Measurements from ENCODE around the gene BRPF3. TPM values are rescaled to one million over a fixed set of nuclear protein-coding genes. Genes with fewer than 3 reads are reported as not detected.
"Not testable (repeated sequence)": the region's sequence is repeated elsewhere in the genome, so short reads cannot be mapped to it uniquely, and the experiment has no call there.

The BRPF3 gene
- polyA plus RNA-seq, 1 donor from 2014 or later, result 10.1 TPM

DNA sequence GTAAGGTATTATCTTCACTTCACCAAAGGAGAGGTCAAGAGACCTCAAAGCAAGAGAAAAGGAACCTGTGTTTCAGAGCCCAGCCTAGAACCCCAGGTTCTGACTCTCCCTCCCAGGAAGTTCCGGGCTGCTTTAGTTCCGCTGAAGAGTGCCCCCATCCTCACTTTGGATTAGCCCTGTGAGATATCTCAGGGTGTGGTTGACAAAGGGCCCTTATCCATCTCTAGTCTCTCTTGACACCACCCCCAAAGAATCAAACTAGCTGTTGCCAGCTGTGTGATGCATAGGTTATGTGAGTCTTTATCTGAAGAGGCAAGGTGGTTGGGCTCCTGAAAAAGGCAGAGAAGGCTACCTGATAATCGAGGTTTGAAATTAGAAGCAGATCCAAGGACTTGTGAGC lies 20.6 kb downstream of the BRPF3 start:
- no peak overlapping the region for H3K4me3 ChIP-seq (ENCODE audit: low read length)
- H3F3A ChIP-seq (ENCODE audit: insufficient read depth, low read length, poor library complexity, severe bottlenecking), result no peaks in the 10 kb centered on the region
- no peaks in the 10 kb centered on the region for H3K79me2 ChIP-seq (replicated peaks; ENCODE audit: insufficient read depth, low read length)
- no peaks in the 10 kb centered on the region for H3K36me3 ChIP-seq (ENCODE audit: insufficient read depth, low read length)
- H3K9me3 ChIP-seq (ENCODE audit: low read length), result no peaks in the 10 kb centered on the region
- no peak overlapping the region for H3K9ac ChIP-seq (ENCODE audit: low read length)
- H3K9me2 ChIP-seq (ENCODE audit: insufficient read depth, low read length), result no peaks in the 10 kb centered on the region
- no peaks in the 10 kb centered on the region for H4K20me1 ChIP-seq (ENCODE audit: insufficient read depth)
- no peak overlapping the region for H3K4me2 ChIP-seq (ENCODE audit: low read length)
- no peak overlapping the region for H3K27ac ChIP-seq (ENCODE audit: low read length)
- no peaks in the 10 kb centered on the region for H3K27me3 ChIP-seq (ENCODE audit: insufficient read depth, low read depth, low read length)
- TF ChIP-seq MXI1 (conservative IDR thresholded peaks at IDR 0.05; ENCODE audit: poor library complexity, severe bottlenecking) (no peak), POLR2AphosphoS5 (IDR thresholded peaks at IDR 0.05) (no peak), TAF1 (IDR thresholded peaks at IDR 0.05; ENCODE audit: low read depth) (no peak), SMC3 (conservative IDR thresholded peaks at IDR 0.05; ENCODE audit: poor library complexity) (no peak), RAD21 (conservative IDR thresholded peaks at IDR 0.05) (no peak)
- TF ChIP-seq, protein P1, sequence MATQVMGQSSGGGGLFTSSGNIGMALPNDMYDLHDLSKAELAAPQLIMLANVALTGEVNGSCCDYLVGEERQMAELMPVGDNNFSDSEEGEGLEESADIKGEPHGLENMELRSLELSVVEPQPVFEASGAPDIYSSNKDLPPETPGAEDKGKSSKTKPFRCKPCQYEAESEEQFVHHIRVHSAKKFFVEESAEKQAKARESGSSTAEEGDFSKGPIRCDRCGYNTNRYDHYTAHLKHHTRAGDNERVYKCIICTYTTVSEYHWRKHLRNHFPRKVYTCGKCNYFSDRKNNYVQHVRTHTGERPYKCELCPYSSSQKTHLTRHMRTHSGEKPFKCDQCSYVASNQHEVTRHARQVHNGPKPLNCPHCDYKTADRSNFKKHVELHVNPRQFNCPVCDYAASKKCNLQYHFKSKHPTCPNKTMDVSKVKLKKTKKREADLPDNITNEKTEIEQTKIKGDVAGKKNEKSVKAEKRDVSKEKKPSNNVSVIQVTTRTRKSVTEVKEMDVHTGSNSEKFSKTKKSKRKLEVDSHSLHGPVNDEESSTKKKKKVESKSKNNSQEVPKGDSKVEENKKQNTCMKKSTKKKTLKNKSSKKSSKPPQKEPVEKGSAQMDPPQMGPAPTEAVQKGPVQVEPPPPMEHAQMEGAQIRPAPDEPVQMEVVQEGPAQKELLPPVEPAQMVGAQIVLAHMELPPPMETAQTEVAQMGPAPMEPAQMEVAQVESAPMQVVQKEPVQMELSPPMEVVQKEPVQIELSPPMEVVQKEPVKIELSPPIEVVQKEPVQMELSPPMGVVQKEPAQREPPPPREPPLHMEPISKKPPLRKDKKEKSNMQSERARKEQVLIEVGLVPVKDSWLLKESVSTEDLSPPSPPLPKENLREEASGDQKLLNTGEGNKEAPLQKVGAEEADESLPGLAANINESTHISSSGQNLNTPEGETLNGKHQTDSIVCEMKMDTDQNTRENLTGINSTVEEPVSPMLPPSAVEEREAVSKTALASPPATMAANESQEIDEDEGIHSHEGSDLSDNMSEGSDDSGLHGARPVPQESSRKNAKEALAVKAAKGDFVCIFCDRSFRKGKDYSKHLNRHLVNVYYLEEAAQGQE (IDR thresholded peaks at IDR 0.05; ENCODE audit: borderline replicate concordance), result no peak
- no peak overlapping the region for H2AFZ ChIP-seq (ENCODE audit: low read depth, low read length)

DNA sequence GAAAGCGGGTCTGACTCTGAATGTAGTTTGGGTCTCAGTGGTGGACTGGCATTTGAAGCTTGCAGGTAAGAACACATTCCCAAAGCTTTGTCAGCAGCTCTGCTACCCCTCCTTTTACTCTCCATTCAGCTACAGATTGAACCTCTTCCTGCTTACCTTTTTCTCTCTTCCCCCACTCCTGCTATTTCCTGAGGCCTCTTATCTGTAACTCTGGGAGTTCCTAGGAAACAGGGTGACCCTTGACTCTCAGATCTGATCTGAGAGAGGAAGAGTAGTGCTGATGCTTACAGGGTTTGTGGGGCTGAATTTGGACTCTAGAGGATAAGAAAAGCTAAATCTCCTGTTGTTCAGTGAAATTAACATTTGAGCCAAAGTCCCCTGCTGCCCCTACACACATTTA lies 21.4 kb downstream of the BRPF3 start:
- H3K9me3 ChIP-seq (ENCODE audit: low read length), result no peaks in the 10 kb centered on the region
- H4K20me1 ChIP-seq (ENCODE audit: insufficient read depth), result no peaks in the 10 kb centered on the region
- H3F3A ChIP-seq (ENCODE audit: insufficient read depth, low read length, poor library complexity, severe bottlenecking), result no peaks in the 10 kb centered on the region
- H3K27ac ChIP-seq (ENCODE audit: low read length), result no peak overlapping the region
- TF ChIP-seq TAF1 (IDR thresholded peaks at IDR 0.05; ENCODE audit: low read depth) (no peak), POLR2AphosphoS5 (IDR thresholded peaks at IDR 0.05) (no peak), MXI1 (conservative IDR thresholded peaks at IDR 0.05; ENCODE audit: poor library complexity, severe bottlenecking) (no peak), RAD21 (conservative IDR thresholded peaks at IDR 0.05) (no peak), EP300 (conservative IDR thresholded peaks at IDR 0.05; ENCODE audit: poor library complexity, severe bottlenecking) (no peak), SMC3 (conservative IDR thresholded peaks at IDR 0.05; ENCODE audit: poor library complexity) (no peak), EZH2 (IDR thresholded peaks at IDR 0.05; ENCODE audit: borderline replicate concordance, insufficient read depth, low read length, poor library complexity, severe bottlenecking) (no peak)
- TF ChIP-seq, protein P2, sequence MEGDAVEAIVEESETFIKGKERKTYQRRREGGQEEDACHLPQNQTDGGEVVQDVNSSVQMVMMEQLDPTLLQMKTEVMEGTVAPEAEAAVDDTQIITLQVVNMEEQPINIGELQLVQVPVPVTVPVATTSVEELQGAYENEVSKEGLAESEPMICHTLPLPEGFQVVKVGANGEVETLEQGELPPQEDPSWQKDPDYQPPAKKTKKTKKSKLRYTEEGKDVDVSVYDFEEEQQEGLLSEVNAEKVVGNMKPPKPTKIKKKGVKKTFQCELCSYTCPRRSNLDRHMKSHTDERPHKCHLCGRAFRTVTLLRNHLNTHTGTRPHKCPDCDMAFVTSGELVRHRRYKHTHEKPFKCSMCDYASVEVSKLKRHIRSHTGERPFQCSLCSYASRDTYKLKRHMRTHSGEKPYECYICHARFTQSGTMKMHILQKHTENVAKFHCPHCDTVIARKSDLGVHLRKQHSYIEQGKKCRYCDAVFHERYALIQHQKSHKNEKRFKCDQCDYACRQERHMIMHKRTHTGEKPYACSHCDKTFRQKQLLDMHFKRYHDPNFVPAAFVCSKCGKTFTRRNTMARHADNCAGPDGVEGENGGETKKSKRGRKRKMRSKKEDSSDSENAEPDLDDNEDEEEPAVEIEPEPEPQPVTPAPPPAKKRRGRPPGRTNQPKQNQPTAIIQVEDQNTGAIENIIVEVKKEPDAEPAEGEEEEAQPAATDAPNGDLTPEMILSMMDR (IDR thresholded peaks at IDR 0.05; ENCODE audit: poor library complexity, severe bottlenecking), result no peak
- TF ChIP-seq, protein P1 (IDR thresholded peaks at IDR 0.05; ENCODE audit: borderline replicate concordance), result no peak
- no peaks in the 10 kb centered on the region for H3K79me2 ChIP-seq (replicated peaks; ENCODE audit: insufficient read depth, low read length)
- no peak overlapping the region for H2AFZ ChIP-seq (ENCODE audit: low read depth, low read length)
- no peak overlapping the region for H3K9ac ChIP-seq (ENCODE audit: low read length)
- H3K36me3 ChIP-seq (ENCODE audit: insufficient read depth, low read length), result no peaks in the 10 kb centered on the region
- no peak overlapping the region for H3K4me3 ChIP-seq (ENCODE audit: low read length)
- no peaks in the 10 kb centered on the region for H3K9me2 ChIP-seq (ENCODE audit: insufficient read depth, low read length)
- no peaks in the 10 kb centered on the region for H3K27me3 ChIP-seq (ENCODE audit: insufficient read depth, low read depth, low read length)
- H3K4me2 ChIP-seq (ENCODE audit: low read length), result no peak overlapping the region

DNA sequence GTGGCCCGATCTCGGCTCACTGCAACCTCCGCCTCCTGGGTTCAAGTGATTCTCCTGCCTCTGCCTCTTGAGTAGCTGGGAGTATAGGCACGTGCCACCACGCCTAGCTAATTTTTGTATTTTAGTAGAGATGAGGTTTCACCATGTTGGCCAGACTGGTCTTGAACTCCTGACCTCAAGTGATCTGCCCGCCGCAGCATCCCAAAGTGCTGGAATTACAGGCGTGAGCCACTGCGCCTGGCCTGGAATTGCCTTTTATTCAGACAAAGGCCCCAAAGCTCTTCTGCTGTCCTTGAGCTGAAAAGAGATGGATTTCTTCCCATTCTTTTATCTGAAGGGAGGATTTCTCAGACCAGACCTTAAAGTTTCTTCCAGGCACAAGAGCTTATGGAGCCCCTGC lies 22.0 kb downstream of the BRPF3 start:
- H4K20me1 ChIP-seq (ENCODE audit: insufficient read depth); H2AFZ ChIP-seq (ENCODE audit: low read depth, low read length); H3K9ac ChIP-seq (ENCODE audit: low read length); H3K79me2 ChIP-seq (replicated peaks; ENCODE audit: insufficient read depth, low read length); H3K4me2 ChIP-seq (ENCODE audit: low read length); H3K27me3 ChIP-seq (ENCODE audit: insufficient read depth, low read depth, low read length); H3F3A ChIP-seq (ENCODE audit: insufficient read depth, low read length, poor library complexity, severe bottlenecking); H3K36me3 ChIP-seq (ENCODE audit: insufficient read depth, low read length); H3K4me3 ChIP-seq (ENCODE audit: low read length); H3K27ac ChIP-seq (ENCODE audit: low read length); H3K9me2 ChIP-seq (ENCODE audit: insufficient read depth, low read length); H3K9me3 ChIP-seq (ENCODE audit: low read length): not testable (repeated sequence)
